Suprapubic skin (tissue), 4 donors: ENCODE results near the gene DTL. TPM values are rescaled to one million over a fixed set of nuclear protein-coding genes. Genes with fewer than 3 reads are reported as not detected.

Source experiments
- DNase-seq, 2 donors: peaks; one replicate each; pipeline ENCODE4 v3.0.0-alpha.2; 2019; ENCODE audit warnings: low spot score in 2 of 2
- H3K27ac ChIP-seq: fragments of 200-600 bp; sonication (generic); one replicate; pipeline ENCODE4 v1.5.1; 2019
- H3K27me3 ChIP-seq: fragments of 200-600 bp; sonication (generic); one replicate; pipeline ENCODE4 v1.5.1; 2019
- H3K36me3 ChIP-seq: fragments of 200-600 bp; sonication (generic); one replicate; pipeline ENCODE4 v1.5.1; 2019
- H3K4me1 ChIP-seq: fragments of 200-600 bp; sonication (generic); one replicate; pipeline ENCODE4 v1.5.1; 2019
- H3K4me3 ChIP-seq: fragments of 200-600 bp; sonication (generic); one replicate; pipeline ENCODE4 v1.5.1; 2019; ENCODE audit warnings: mild to moderate bottlenecking
- H3K9me3 ChIP-seq: fragments of 200-600 bp; sonication (generic); one replicate; pipeline ENCODE4 v1.5.1; 2019
- EP300 ChIP-seq: sonication (generic); formaldehyde crosslinking; IDR thresholded peaks from one replicate; pipeline ENCODE4 v1.6.1; 2017; ENCODE audit warnings: antibody characterized with exemption
- POLR2A ChIP-seq, 2 donors: fragments of 450-650 bp; IDR thresholded peaks; one replicate each; pipeline ENCODE4 v1.6.1; 2017; ENCODE audit warnings: antibody characterized with exemption in 2 of 2, mild to moderate bottlenecking in 2 of 2, moderate library complexity in 2 of 2
- POLR2AphosphoS5 ChIP-seq, 3 donors: sonication (generic); formaldehyde crosslinking; IDR thresholded peaks; one replicate each; pipeline ENCODE4 v1.6.1; 2017; ENCODE audit warnings: antibody characterized with exemption in 3 of 3
- WGBS: methylation state at CpG from one replicate; pipeline ENCODE4 v1.1.5; 2018; 5-methylcytosine and 5-hydroxymethylcytosine counted together
- total RNA-seq, 4 donors: library from RNA; depleted of rRNA; stranded (reverse); fragments of >200 nt; gene quantifications; one replicate each; pipeline ENCODE4 v1.1.0, GENCODE V29; 2016
- TF ChIP-seq, protein P1 (sequence below), 2 donors: fragments of 200-600 bp in 1 of 2; fragments of 450-650 bp in 1 of 2; sonication (generic) in 1 of 2; IDR thresholded peaks; one replicate each; pipeline ENCODE4 v1.5.1; 2016 to 2019; ENCODE audit warnings: antibody characterized with exemption in 2 of 2, mild to moderate bottlenecking in 1 of 2, moderate library complexity in 1 of 2

The DTL gene
- total RNA-seq, 4 donors from 2014 or later = 0.89 to 7.1 (median 4.4) TPM

DNA sequence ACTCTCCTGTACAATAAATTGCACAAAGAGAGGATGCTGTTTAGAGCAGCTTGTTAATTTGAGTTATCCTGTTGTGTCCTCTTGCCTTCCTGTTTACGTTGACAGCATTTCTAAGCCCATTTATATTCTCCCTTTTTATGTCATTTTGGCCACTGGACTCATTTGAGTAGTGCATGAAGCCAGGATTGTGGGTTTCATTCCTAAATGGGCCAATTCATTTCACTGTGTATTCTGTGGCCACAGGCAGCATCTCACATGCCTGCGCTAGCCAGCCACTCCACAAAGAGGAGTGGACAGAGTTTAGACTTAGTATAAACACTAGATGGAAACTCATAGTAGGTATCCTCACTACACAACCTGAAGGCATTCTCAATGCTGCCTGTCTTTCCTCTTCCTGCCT lies 73.4 kb downstream of the DTL start:
- Histone ChIP-seq H3K27ac (no peak overlapping the region), H3K4me1 (peaks cover 52% of the 10 kb centered on the region), H3K4me3 (no peak overlapping the region), H3K9me3 (no peaks in the 10 kb centered on the region), H3K27me3 (no peaks in the 10 kb centered on the region), H3K36me3 (no peaks in the 10 kb centered on the region)
- 76% methylated on average over 2 of the region's 2 CpGs for WGBS
- no peak for DNase-seq
- TF ChIP-seq POLR2AphosphoS5 (IDR thresholded peaks at IDR 0.05) (no peak), EP300 (no peak), POLR2A (IDR thresholded peaks at IDR 0.05) (no peak)
- TF ChIP-seq, protein P1, sequence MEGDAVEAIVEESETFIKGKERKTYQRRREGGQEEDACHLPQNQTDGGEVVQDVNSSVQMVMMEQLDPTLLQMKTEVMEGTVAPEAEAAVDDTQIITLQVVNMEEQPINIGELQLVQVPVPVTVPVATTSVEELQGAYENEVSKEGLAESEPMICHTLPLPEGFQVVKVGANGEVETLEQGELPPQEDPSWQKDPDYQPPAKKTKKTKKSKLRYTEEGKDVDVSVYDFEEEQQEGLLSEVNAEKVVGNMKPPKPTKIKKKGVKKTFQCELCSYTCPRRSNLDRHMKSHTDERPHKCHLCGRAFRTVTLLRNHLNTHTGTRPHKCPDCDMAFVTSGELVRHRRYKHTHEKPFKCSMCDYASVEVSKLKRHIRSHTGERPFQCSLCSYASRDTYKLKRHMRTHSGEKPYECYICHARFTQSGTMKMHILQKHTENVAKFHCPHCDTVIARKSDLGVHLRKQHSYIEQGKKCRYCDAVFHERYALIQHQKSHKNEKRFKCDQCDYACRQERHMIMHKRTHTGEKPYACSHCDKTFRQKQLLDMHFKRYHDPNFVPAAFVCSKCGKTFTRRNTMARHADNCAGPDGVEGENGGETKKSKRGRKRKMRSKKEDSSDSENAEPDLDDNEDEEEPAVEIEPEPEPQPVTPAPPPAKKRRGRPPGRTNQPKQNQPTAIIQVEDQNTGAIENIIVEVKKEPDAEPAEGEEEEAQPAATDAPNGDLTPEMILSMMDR (IDR thresholded peaks at IDR 0.05) = no peak

DNA sequence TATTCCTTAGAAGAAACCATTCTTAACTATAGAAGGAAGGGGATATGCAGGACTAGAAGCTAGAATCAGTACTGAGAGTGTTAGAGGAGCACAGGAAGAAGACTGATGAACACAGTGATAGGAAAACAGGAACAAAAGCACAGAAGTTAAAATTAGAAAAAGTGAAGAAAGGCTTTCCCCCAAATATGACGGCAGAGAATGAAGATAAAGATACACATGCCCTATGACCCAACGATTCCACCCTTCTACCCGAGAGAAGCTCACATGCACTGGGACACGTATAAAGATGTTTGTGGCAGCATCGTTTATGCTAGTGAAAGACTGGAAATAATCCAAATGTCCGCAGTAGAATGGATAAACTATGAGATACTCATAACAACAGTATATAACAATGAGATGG lies 74.2 kb downstream of the DTL start:
- Histone ChIP-seq H3K9me3 (no peaks in the 10 kb centered on the region), H3K4me3 (no peak overlapping the region), H3K36me3 (no peaks in the 10 kb centered on the region), H3K27me3 (no peaks in the 10 kb centered on the region), H3K4me1 (peaks cover 45% of the 10 kb centered on the region), H3K27ac (no peak overlapping the region)
- TF ChIP-seq POLR2A (IDR thresholded peaks at IDR 0.05) (no peak), EP300 (no peak), POLR2AphosphoS5 (IDR thresholded peaks at IDR 0.05) (no peak)
- TF ChIP-seq, protein P1 (IDR thresholded peaks at IDR 0.05) = no peak
- WGBS = 77% methylated on average over 6 of the region's 6 CpGs
- no peak for DNase-seq

DNA sequence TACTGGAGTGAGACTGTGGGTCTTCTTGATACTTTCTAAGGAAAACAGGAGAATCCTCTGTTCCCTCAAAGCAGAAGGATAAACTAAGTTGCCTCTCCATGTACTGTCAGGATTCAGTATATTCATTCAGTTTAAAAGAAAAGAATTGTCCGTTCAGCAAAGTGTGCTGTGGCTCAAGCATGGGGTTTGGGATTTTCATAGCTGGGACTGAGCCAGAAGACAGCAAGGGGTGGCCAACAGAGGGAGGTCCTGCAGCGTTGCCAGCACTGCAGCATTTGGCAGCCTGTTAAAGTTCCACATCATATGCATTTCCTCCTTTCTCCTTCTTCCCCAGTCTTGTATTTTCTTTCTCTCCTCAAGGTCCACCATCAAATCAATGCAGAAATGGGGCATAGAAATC lies 75.1 kb downstream of the DTL start:
- WGBS = 32% methylated on average over 2 of the region's 2 CpGs
- no peak for TF ChIP-seq POLR2AphosphoS5 (IDR thresholded peaks at IDR 0.05)
- TF ChIP-seq, protein P1 (IDR thresholded peaks at IDR 0.05) = peak in 1 of 2 donors; percentile 10
- H3K4me1 ChIP-seq = peaks cover 36% of the 10 kb centered on the region
- H3K27ac ChIP-seq = no peak overlapping the region
- no peaks in the 10 kb centered on the region for H3K9me3 ChIP-seq
- H3K36me3 ChIP-seq = no peaks in the 10 kb centered on the region
- no peak overlapping the region for H3K4me3 ChIP-seq
- H3K27me3 ChIP-seq = no peaks in the 10 kb centered on the region
- no peak for DNase-seq

DNA sequence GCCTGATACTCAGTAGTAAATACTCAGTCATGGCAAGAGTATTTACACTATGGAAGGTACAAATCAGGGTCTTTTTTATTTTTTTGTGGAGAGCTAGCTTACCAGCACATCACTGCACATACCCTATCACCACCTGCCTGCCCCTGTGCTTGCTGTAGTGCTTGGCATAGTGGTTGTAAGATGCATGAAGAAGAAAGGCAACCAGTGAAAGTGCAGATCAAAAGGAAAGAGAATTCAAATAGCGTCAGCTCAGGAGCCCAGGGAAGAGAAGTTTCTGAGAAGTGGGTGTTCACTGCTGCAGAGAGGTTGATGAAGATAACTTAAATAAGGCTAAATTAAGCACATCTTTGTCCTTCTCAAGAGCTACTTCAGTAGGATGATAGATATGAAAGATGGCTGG lies 76.0 kb downstream of the DTL start:
- DNase-seq = no peak
- Histone ChIP-seq H3K27ac (no peak overlapping the region), H3K36me3 (no peaks in the 10 kb centered on the region), H3K27me3 (no peaks in the 10 kb centered on the region), H3K9me3 (no peaks in the 10 kb centered on the region), H3K4me3 (no peak overlapping the region), H3K4me1 (peaks cover 27% of the 10 kb centered on the region)
- no peak for TF ChIP-seq POLR2AphosphoS5 (IDR thresholded peaks at IDR 0.05)
- TF ChIP-seq, protein P1 (IDR thresholded peaks at IDR 0.05) = no peak
- 96% methylated on average over 1 of the region's 1 CpG for WGBS

DNA sequence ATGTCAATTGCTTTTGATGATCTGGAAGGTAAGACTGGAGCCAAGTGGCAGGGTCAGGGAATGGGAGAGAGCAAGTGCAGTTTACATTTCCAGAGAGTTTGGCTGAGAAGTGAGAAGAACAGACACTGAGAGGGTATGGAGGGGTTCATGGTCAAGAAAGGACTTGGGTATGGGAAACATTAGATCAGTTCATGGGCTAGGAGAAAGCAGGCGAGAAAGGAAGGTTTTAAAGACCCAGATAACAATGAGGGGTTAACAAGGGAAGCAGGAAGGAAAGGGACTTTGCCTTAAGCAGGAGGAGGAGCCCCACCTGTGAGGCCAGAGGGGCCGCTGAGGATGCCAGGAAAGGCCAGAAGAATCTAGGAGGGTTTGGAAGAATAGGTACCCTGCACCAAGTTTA lies 78.2 kb downstream of the DTL start:
- no peak for DNase-seq
- Histone ChIP-seq H3K36me3 (no peaks in the 10 kb centered on the region), H3K27ac (no peak overlapping the region), H3K4me1 (peaks cover 14% of the 10 kb centered on the region), H3K9me3 (no peaks in the 10 kb centered on the region), H3K27me3 (no peaks in the 10 kb centered on the region), H3K4me3 (no peak overlapping the region)
- 94% methylated on average over 2 of the region's 2 CpGs for WGBS
- TF ChIP-seq, protein P1 (IDR thresholded peaks at IDR 0.05) = no peak
- TF ChIP-seq EP300 = no peak
- no peak for TF ChIP-seq POLR2A (IDR thresholded peaks at IDR 0.05)
- no peak for TF ChIP-seq POLR2AphosphoS5 (IDR thresholded peaks at IDR 0.05)
